ENCODE data around the gene REV1.

Gene REV1

GRCh38 chr2:99404039-99404796 is 85.6 kb downstream of the REV1 start:
- POLR2A ChIA-PET (ENCODE audit: low non-redundant PET) = no interaction called here
- DNase-seq (ENCODE audit: low spot score) = no peak
- H3K27ac ChIP-seq = no peak overlapping the region
- no peak for TF ChIP-seq CTCF (conservative IDR thresholded peaks at IDR 0.05; ENCODE audit: low read depth)
- CTCF ChIA-PET = interaction anchor here (0.6 kb wide), 1 partner anchor 935 kb away, joined by 3 read pairs; no protein-coding TSS in a partner anchor

- no peak for TF ChIP-seq CTCF (conservative IDR thresholded peaks at IDR 0.05; ENCODE audit: low read depth)
- DNase-seq (ENCODE audit: low spot score) = no peak
- ChIA-PET POLR2A (ENCODE audit: low non-redundant PET) (no interaction called here), CTCF (interaction anchor here (0.6 kb wide), 1 partner anchor 935 kb away, joined by 3 read pairs; no protein-coding TSS in a partner anchor)
- H3K27ac ChIP-seq = no peak overlapping the region
These were observed 86.3 kb downstream of the REV1 start for GRCh38 chr2:99403524-99403923.

- ChIA-PET CTCF (interaction anchor here (0.6 kb wide), 1 partner anchor 934 kb away, joined by 3 read pairs; no protein-coding TSS in a partner anchor), POLR2A (ENCODE audit: low non-redundant PET) (interaction anchor here (0.9 kb wide), 1 partner anchor 41 kb away, joined by 3 read pairs; no protein-coding TSS in a partner anchor)
- H3K27ac ChIP-seq = no peak overlapping the region
- DNase-seq (ENCODE audit: low spot score) = no peak
- TF ChIP-seq CTCF (conservative IDR thresholded peaks at IDR 0.05; ENCODE audit: low read depth) = no peak
These were observed 86.7 kb downstream of the REV1 start for GRCh38 chr2:99403084-99403483.

- H3K27ac ChIP-seq = peak overlapping the region; percentile 10; the same call in 1 of the 2 replicates
- no peak for TF ChIP-seq CTCF (conservative IDR thresholded peaks at IDR 0.05; ENCODE audit: low read depth)
- POLR2A ChIA-PET (ENCODE audit: low non-redundant PET) = no interaction called here
- DNase-seq (ENCODE audit: low spot score) = no peak
- CTCF ChIA-PET = no interaction called here
These were observed 88.0 kb downstream of the REV1 start for GRCh38 chr2:99401841-99402240.

- ChIA-PET CTCF (interaction anchor here (0.6 to 0.9 kb wide), 2 partner anchors 9 to 67 kb away, joined by 4 to 5 read pairs; no protein-coding TSS in a partner anchor), POLR2A (ENCODE audit: low non-redundant PET) (interaction anchor here (0.7 kb wide), 1 partner anchor 21 kb away, joined by 3 read pairs; no protein-coding TSS in a partner anchor)
- no peak for DNase-seq (ENCODE audit: low spot score)
- no peak overlapping the region for H3K27ac ChIP-seq
- no peak for TF ChIP-seq CTCF (conservative IDR thresholded peaks at IDR 0.05; ENCODE audit: low read depth)
These were observed 90.0 kb downstream of the REV1 start for GRCh38 chr2:99399795-99400194.

GRCh38 chr2:99399063-99399462 is 90.8 kb downstream of the REV1 start:
- POLR2A ChIA-PET (ENCODE audit: low non-redundant PET) = no interaction called here

More at GRCh38 chr2:99399063-99399462, 90.8 kb downstream of the REV1 start:
- H3K27ac ChIP-seq = no peak overlapping the region
- CTCF ChIA-PET = no interaction called here
- no peak for TF ChIP-seq CTCF (conservative IDR thresholded peaks at IDR 0.05; ENCODE audit: low read depth)
- no peak for DNase-seq (ENCODE audit: low spot score)
